Liver (tissue), 9 donors: Measurements from ENCODE around the gene BEGAIN. TPM values are rescaled to one million over a fixed set of nuclear protein-coding genes. Genes with fewer than 3 reads are reported as not detected.

Source experiments
- DNase-seq: peaks from one replicate; pipeline ENCODE4 v3.0.0-alpha.2; 2017; ENCODE audit warnings: low spot score
- H3K27ac ChIP-seq, 2 donors: one replicate each; pipeline ENCODE4 v1.7.0; 2013; ENCODE audit warnings: inconsistent platforms in 2 of 2, low read length in 2 of 2, control low read depth in 1 of 2, low read depth in 1 of 2, mild to moderate bottlenecking in 1 of 2
- H3K27me3 ChIP-seq, 4 donors: one replicate each; pipeline versions ENCODE4 v1.6.1 to v1.7.0; 2013; ENCODE audit warnings: low read length in 3 of 4, inconsistent platforms in 1 of 4, mild to moderate bottlenecking in 1 of 4, moderate library complexity in 1 of 4; ENCODE audit not compliant: control insufficient read depth in 4 of 4, insufficient read depth in 4 of 4
- H3K36me3 ChIP-seq, 4 donors: one replicate each; pipeline versions ENCODE4 v1.6.1 to v1.7.0; 2013; ENCODE audit warnings: low read length in 3 of 4, mild to moderate bottlenecking in 3 of 4, low read depth in 1 of 4, moderate library complexity in 1 of 4; ENCODE audit not compliant: control insufficient read depth in 4 of 4, insufficient read depth in 3 of 4
- H3K4me1 ChIP-seq, 4 donors: one replicate each; pipeline versions ENCODE4 v1.6.1 to v1.7.0; 2013; ENCODE audit warnings: low read length in 3 of 4, mild to moderate bottlenecking in 3 of 4, moderate library complexity in 1 of 4; ENCODE audit not compliant: control insufficient read depth in 4 of 4, insufficient read depth in 4 of 4
- H3K4me3 ChIP-seq, 3 donors: one replicate each; pipeline versions ENCODE4 v1.6.1 to v1.7.0; 2013; ENCODE audit warnings: low read length in 3 of 3, control low read depth in 1 of 3, low read depth in 1 of 3, mild to moderate bottlenecking in 1 of 3
- H3K9ac ChIP-seq, 2 donors: one replicate each; pipeline ENCODE4 v1.7.0; 2013; ENCODE audit warnings: low read length in 2 of 2, mild to moderate bottlenecking in 2 of 2, moderate library complexity in 2 of 2, control low read depth in 1 of 2, low read depth in 1 of 2
- H3K9me3 ChIP-seq, 4 donors: one replicate each; pipeline versions ENCODE4 v1.6.1 to v1.7.0; 2013; ENCODE audit warnings: low read length in 3 of 4; ENCODE audit not compliant: control insufficient read depth in 4 of 4
- EGR1 ChIP-seq, 2 donors: IDR thresholded peaks; 2 replicates each; pipeline ENCODE4 v1.6.1; 2016 to 2018; ENCODE audit warnings: antibody characterized with exemption in 2 of 2, low read depth in 2 of 2
- FOXA1 ChIP-seq: IDR thresholded peaks from 2 replicates; pipeline ENCODE4 v1.6.1; 2016; ENCODE audit warnings: antibody characterized with exemption
- FOXA2 ChIP-seq: IDR thresholded peaks from 2 replicates; pipeline ENCODE4 v1.6.1; 2016; ENCODE audit warnings: antibody characterized with exemption
- HNF4A ChIP-seq, 2 donors: conservative IDR thresholded peaks; 2 replicates each; pipeline ENCODE4 v1.6.1; 2016; ENCODE audit warnings: antibody characterized with exemption in 2 of 2, mild to moderate bottlenecking in 2 of 2
- HNF4G ChIP-seq: IDR thresholded peaks from 2 replicates; pipeline ENCODE4 v1.6.1; 2016; ENCODE audit warnings: antibody characterized with exemption
- JUND ChIP-seq, 2 donors: IDR thresholded peaks; 2 replicates each; pipeline ENCODE4 v1.6.1; 2016; ENCODE audit warnings: antibody characterized with exemption in 2 of 2
- NR2F2 ChIP-seq: IDR thresholded peaks from 2 replicates; pipeline ENCODE4 v1.6.1; 2016; ENCODE audit warnings: antibody characterized with exemption
- RAD21 ChIP-seq, 2 donors: IDR thresholded peaks; 2 replicates each; pipeline ENCODE4 v1.6.1; 2016; ENCODE audit warnings: antibody characterized with exemption in 2 of 2, mild to moderate bottlenecking in 2 of 2
- RXRA ChIP-seq, 2 donors: IDR thresholded peaks; 2 replicates each; pipeline ENCODE4 v1.6.1; 2017 to 2018; ENCODE audit warnings: antibody characterized with exemption in 2 of 2, mild to moderate bottlenecking in 1 of 2
- SP1 ChIP-seq: IDR thresholded peaks from 2 replicates; pipeline ENCODE4 v1.6.1; 2018; ENCODE audit warnings: antibody characterized with exemption, mild to moderate bottlenecking
- TAF1 ChIP-seq: conservative IDR thresholded peaks from 2 replicates; pipeline ENCODE4 v1.6.1; 2016; ENCODE audit warnings: antibody characterized with exemption, mild to moderate bottlenecking
- YY1 ChIP-seq: IDR thresholded peaks from 2 replicates; pipeline ENCODE4 v1.6.1; 2016; ENCODE audit warnings: antibody characterized with exemption, mild to moderate bottlenecking
- WGBS: extraction: QIAGEN DNeasy Blood & Tissue Kit; methylation state at CpG from one replicate; pipeline ENCODE4 v1.1.7; 2013; 5-methylcytosine and 5-hydroxymethylcytosine counted together
- polyA plus RNA-seq, 2 donors: library from polyadenylated mRNA; stranded (reverse) in 1 of 2; unstranded in 1 of 2; fragments of 200-250 nt in 1 of 2; fragments of >200 nt in 1 of 2; fragmentation: Nextera tagmentation in 1 of 2; extraction: Ambion mirVana in 1 of 2; gene quantifications; one replicate each; pipeline versions ENCODE4 v1.2.1 to v1.2.3, GENCODE V29; 2013 to 2015
- total RNA-seq, 2 donors: library from RNA; depleted of rRNA; stranded (reverse); fragments of >200 nt; gene quantifications; one replicate each; pipeline ENCODE4 v1.2.3, GENCODE V29; 2014
- TF ChIP-seq, protein P1 (sequence below): IDR thresholded peaks from 2 replicates; pipeline ENCODE4 v1.6.1; 2016; ENCODE audit warnings: antibody characterized with exemption
- TF ChIP-seq, protein P2 (sequence below): IDR thresholded peaks from 2 replicates; pipeline ENCODE4 v1.6.1; 2016; ENCODE audit warnings: antibody characterized with exemption
- TF ChIP-seq, protein P3 (sequence below): IDR thresholded peaks from 2 replicates; pipeline ENCODE4 v1.6.1; 2016; ENCODE audit warnings: antibody characterized with exemption, mild to moderate bottlenecking
- TF ChIP-seq, protein P4 (sequence below): fragments of 150-350 bp; IDR thresholded peaks from 2 replicates; pipeline ENCODE4 v1.5.1; 2017; ENCODE audit warnings: improper control_type of control experiment, low read depth, low read length; ENCODE audit not compliant: missing input control
- TF ChIP-seq, protein P5 (sequence below): IDR thresholded peaks from 2 replicates; pipeline ENCODE4 v1.6.1; 2016; ENCODE audit warnings: antibody characterized with exemption
- donor health status: healthy.
- donor health status: healthy.
- donor health status: healthy.
- donor health status: healthy.
- donor health status: healthy.

BEGAIN gene
- total and polyA plus RNA-seq, 4 donors = 0.11 to 1.9 (median 0.29) TPM

DNA sequence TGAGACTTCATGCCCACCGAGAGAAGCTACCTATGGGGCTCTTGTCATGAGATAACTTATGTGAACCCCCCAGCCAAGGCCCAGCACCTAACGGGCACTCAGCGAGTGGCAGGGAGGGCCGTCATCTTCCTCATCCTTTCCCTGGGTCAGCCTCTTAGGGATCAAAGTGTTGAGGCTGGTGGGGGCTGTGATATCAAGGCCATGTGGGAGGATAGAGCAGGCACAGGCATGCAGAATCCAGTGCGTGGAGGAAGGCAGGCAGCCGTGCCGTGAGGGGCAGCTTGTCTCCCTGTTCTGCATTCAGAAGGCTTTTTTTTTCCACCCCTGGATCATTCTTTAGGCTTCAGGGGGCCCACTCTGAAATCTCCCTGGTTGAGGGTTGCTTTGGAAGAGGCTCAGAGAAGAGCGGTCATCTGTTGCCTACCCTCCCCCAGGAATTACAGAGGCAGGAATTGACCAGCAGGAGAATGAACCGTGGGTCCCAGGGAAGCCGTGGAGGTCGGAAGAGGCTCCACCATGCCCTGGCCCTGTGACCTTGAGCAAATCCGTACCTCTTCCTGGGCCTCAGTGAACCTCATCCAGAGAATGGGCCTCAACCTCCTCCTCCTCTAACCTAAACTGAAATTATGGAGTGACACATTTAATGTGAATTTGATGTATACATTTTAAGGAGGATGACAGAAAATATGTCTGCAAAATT is 62.8 kb downstream of the BEGAIN start (continued):
- no peak for TF ChIP-seq EGR1 (IDR thresholded peaks at IDR 0.05; ENCODE audit: low read depth in 2 of 2)

DNA sequence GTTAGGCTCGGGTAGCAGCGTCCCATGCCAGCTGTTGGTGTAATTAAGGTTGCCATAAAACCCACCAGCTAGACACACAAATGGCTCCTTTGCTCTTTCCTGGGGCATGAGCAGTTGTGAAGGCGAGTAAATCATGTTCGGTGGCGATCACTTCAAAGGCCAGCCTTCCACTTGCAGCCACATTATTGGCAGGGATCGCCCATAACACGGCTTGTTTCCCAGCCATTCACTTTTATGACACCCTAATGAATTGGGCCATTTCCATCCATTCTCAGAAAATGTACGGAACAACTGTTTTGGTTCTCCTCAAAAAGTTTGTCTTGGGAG is 63.4 kb downstream of the BEGAIN start:
- TF ChIP-seq TAF1 (no peak), RAD21 (IDR thresholded peaks at IDR 0.05) (no peak), HNF4A (conservative IDR thresholded peaks at IDR 0.05) (no peak), JUND (IDR thresholded peaks at IDR 0.05) (no peak), FOXA1 (no peak), SP1 (no peak)
- DNase-seq = no peak

DNA sequence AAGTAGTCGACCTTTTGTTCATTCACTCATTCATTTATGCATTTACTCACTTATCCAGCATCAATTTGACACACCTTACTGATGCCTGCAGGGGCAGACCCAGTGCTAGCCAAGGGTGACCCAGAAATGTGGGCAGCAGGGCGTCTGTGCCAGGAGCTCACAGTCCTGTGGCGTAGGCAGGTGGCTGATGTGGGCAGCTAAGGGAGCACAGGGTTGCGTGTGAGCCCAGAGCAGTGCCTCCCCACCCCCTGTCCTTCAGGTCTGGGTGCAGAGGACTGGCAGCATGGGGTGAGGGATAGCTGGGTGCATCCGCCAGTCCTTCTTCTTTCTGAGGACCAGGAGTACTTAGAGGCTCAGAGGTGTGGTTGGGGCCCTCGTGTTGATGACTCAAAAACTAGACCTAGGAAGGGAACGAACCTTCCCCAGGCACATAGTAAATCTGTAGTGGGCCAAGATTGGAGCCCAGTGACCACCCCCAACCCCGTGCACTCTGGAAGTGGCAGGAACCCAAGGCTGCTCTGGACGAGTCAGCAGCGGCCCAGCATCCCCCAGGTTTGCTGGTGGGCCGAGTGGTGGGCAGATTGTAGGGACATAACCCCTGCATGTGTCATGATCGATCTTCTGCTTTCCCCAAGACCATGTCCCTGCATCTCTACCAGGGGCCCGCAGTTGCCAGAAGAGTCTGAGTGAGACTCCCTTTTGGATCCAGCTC is 63.9 kb downstream of the BEGAIN start:
- H3K9ac ChIP-seq = no peak overlapping the region
- DNase-seq = no peak
- no peaks in the 10 kb centered on the region for H3K4me1 ChIP-seq
- H3K36me3 ChIP-seq = peaks cover 0 to 9% (median 4%) of the 10 kb centered on the region in 4 donors
- H3K4me3 ChIP-seq = no peak overlapping the region
- WGBS = 86% methylated on average over 13 of the region's 13 CpGs
- H3K27ac ChIP-seq = no peak overlapping the region
- TF ChIP-seq, protein P1, sequence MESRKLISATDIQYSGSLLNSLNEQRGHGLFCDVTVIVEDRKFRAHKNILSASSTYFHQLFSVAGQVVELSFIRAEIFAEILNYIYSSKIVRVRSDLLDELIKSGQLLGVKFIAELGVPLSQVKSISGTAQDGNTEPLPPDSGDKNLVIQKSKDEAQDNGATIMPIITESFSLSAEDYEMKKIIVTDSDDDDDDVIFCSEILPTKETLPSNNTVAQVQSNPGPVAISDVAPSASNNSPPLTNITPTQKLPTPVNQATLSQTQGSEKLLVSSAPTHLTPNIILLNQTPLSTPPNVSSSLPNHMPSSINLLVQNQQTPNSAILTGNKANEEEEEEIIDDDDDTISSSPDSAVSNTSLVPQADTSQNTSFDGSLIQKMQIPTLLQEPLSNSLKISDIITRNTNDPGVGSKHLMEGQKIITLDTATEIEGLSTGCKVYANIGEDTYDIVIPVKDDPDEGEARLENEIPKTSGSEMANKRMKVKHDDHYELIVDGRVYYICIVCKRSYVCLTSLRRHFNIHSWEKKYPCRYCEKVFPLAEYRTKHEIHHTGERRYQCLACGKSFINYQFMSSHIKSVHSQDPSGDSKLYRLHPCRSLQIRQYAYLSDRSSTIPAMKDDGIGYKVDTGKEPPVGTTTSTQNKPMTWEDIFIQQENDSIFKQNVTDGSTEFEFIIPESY = no peak
- TF ChIP-seq HNF4G = no peak
- no peak for TF ChIP-seq JUND (IDR thresholded peaks at IDR 0.05)
- TF ChIP-seq, protein P2, sequence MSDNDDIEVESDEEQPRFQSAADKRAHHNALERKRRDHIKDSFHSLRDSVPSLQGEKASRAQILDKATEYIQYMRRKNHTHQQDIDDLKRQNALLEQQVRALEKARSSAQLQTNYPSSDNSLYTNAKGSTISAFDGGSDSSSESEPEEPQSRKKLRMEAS = no peak
- no peak for TF ChIP-seq RAD21 (IDR thresholded peaks at IDR 0.05)
- no peak for TF ChIP-seq NR2F2
- TF ChIP-seq, protein P3, sequence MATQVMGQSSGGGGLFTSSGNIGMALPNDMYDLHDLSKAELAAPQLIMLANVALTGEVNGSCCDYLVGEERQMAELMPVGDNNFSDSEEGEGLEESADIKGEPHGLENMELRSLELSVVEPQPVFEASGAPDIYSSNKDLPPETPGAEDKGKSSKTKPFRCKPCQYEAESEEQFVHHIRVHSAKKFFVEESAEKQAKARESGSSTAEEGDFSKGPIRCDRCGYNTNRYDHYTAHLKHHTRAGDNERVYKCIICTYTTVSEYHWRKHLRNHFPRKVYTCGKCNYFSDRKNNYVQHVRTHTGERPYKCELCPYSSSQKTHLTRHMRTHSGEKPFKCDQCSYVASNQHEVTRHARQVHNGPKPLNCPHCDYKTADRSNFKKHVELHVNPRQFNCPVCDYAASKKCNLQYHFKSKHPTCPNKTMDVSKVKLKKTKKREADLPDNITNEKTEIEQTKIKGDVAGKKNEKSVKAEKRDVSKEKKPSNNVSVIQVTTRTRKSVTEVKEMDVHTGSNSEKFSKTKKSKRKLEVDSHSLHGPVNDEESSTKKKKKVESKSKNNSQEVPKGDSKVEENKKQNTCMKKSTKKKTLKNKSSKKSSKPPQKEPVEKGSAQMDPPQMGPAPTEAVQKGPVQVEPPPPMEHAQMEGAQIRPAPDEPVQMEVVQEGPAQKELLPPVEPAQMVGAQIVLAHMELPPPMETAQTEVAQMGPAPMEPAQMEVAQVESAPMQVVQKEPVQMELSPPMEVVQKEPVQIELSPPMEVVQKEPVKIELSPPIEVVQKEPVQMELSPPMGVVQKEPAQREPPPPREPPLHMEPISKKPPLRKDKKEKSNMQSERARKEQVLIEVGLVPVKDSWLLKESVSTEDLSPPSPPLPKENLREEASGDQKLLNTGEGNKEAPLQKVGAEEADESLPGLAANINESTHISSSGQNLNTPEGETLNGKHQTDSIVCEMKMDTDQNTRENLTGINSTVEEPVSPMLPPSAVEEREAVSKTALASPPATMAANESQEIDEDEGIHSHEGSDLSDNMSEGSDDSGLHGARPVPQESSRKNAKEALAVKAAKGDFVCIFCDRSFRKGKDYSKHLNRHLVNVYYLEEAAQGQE = no peak
- TF ChIP-seq RXRA (IDR thresholded peaks at IDR 0.05) = no peak
- TF ChIP-seq EGR1 (IDR thresholded peaks at IDR 0.05; ENCODE audit: low read depth in 2 of 2) = no peak
- TF ChIP-seq, protein P4, sequence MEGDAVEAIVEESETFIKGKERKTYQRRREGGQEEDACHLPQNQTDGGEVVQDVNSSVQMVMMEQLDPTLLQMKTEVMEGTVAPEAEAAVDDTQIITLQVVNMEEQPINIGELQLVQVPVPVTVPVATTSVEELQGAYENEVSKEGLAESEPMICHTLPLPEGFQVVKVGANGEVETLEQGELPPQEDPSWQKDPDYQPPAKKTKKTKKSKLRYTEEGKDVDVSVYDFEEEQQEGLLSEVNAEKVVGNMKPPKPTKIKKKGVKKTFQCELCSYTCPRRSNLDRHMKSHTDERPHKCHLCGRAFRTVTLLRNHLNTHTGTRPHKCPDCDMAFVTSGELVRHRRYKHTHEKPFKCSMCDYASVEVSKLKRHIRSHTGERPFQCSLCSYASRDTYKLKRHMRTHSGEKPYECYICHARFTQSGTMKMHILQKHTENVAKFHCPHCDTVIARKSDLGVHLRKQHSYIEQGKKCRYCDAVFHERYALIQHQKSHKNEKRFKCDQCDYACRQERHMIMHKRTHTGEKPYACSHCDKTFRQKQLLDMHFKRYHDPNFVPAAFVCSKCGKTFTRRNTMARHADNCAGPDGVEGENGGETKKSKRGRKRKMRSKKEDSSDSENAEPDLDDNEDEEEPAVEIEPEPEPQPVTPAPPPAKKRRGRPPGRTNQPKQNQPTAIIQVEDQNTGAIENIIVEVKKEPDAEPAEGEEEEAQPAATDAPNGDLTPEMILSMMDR = no peak
- TF ChIP-seq, protein P5, sequence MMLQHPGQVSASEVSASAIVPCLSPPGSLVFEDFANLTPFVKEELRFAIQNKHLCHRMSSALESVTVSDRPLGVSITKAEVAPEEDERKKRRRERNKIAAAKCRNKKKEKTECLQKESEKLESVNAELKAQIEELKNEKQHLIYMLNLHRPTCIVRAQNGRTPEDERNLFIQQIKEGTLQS = no peak
- TF ChIP-seq FOXA1 = no peak
- TF ChIP-seq FOXA2 = no peak
- no peak for TF ChIP-seq YY1
- TF ChIP-seq TAF1 = no peak
- TF ChIP-seq HNF4A (conservative IDR thresholded peaks at IDR 0.05) = no peak
- no peaks in the 10 kb centered on the region for H3K27me3 ChIP-seq
- no peaks in the 10 kb centered on the region for H3K9me3 ChIP-seq

More for the DNA sequence above, 63.4 kb downstream of the BEGAIN start:
- no peaks in the 10 kb centered on the region for H3K27me3 ChIP-seq
- H3K36me3 ChIP-seq = peaks cover 0 to 9% (median 4%) of the 10 kb centered on the region in 4 donors
- H3K27ac ChIP-seq = no peak overlapping the region
- H3K9me3 ChIP-seq = no peaks in the 10 kb centered on the region
- no peaks in the 10 kb centered on the region for H3K4me1 ChIP-seq
- no peak overlapping the region for H3K9ac ChIP-seq
- 88% methylated on average over 8 of the region's 8 CpGs for WGBS
- H3K4me3 ChIP-seq = no peak overlapping the region
